Right ventricle myocardium inferior (tissue), 1 donor: Measurements from ENCODE around the gene TBC1D5. TPM values are rescaled to one million over a fixed set of nuclear protein-coding genes. Genes with fewer than 3 reads are reported as not detected.
"Not testable (repeated sequence)": the region's sequence is repeated elsewhere in the genome, so short reads cannot be mapped to it uniquely, and the experiment has no call there.

Experiments
- ATAC-seq: fragments of 200-7000 bp; cut with Tn5 transposase; one replicate; pipeline ENCODE4 v1.9.1; 2020; ENCODE audit warnings: mild to moderate bottlenecking, moderate library complexity
- DNase-seq: peaks from one replicate; pipeline ENCODE4 v3.0.0; 2021; ENCODE audit errors: missing footprints
- intact Hi-C: fragments of 100-400 bp; cut with DNase I; formaldehyde crosslinking; loops from one replicate; pipeline ENCODE4 v1.11.0; 2022
- total RNA-seq: library from RNA; stranded (reverse); fragmentation: NEBNext Ultra II Directional; extraction: Animal tissue kit (Norgen Biotek cat#: 25700); gene quantifications from one replicate; pipeline ENCODE4 v1.2.1, GENCODE V29; 2021
- donor health status: DM: no; HTN: yes; CAD: no; lungs with severe emphysema.

TBC1D5 gene
- total RNA-seq, 1 donor from 2014 or later = 34.4 TPM

GRCh38 chr3:17539436-17539835 lies 203.0 kb downstream of the TBC1D5 start:
- ATAC-seq (no peak), DNase-seq (no peak)
- intact Hi-C loops = no loop called here

GRCh38 chr3:17535274-17535673 lies 207.2 kb downstream of the TBC1D5 start:
- no peak for DNase-seq
- intact Hi-C loops = no loop called here
- no peak for ATAC-seq

- ATAC-seq, intact Hi-C loops, DNase-seq: not testable (repeated sequence)
Observed at GRCh38 chr3:17532446-17532845, 210.0 kb downstream of the TBC1D5 start.

GRCh38 chr3:17529677-17530076 lies 212.8 kb downstream of the TBC1D5 start:
- intact Hi-C loops = no loop called here
- no peak for ATAC-seq
- no peak for DNase-seq

- no peak for DNase-seq
- intact Hi-C loops = no loop called here
- peak; percentile 64 for ATAC-seq
Observed at GRCh38 chr3:17518189-17519059, 224.0 kb downstream of the TBC1D5 start.

GRCh38 chr3:17515445-17516234 lies 226.8 kb downstream of the TBC1D5 start:
- intact Hi-C loops = no loop called here
- no peak for ATAC-seq

GRCh38 chr3:17514597-17514996 lies 227.8 kb downstream of the TBC1D5 start:
- intact Hi-C loops = no loop called here
- ATAC-seq = no peak
- no peak for DNase-seq

More at GRCh38 chr3:17515445-17516234, 226.8 kb downstream of the TBC1D5 start:
- DNase-seq = no peak

- no peak for DNase-seq
- no peak for ATAC-seq
- intact Hi-C loops = no loop called here
Observed at GRCh38 chr3:17510265-17510664, 232.2 kb downstream of the TBC1D5 start.

GRCh38 chr3:17508180-17508752 lies 234.2 kb downstream of the TBC1D5 start:
- intact Hi-C loops = no loop called here
- no peak for ATAC-seq

GRCh38 chr3:17507480-17507879 lies 235.0 kb downstream of the TBC1D5 start:
- no peak for DNase-seq
- intact Hi-C loops = no loop called here
- ATAC-seq = no peak

More at GRCh38 chr3:17508180-17508752, 234.2 kb downstream of the TBC1D5 start:
- DNase-seq = no peak

- ATAC-seq (no peak), DNase-seq (no peak)
- intact Hi-C loops = no loop called here
Observed at GRCh38 chr3:17505856-17506255, 236.6 kb downstream of the TBC1D5 start.

GRCh38 chr3:17501745-17502144 lies 240.7 kb downstream of the TBC1D5 start:
- intact Hi-C loops = no loop called here
- ATAC-seq (no peak), DNase-seq (no peak)

GRCh38 chr3:17500618-17501017 lies 241.8 kb downstream of the TBC1D5 start:
- DNase-seq (no peak), ATAC-seq (no peak)
- intact Hi-C loops = no loop called here

- ATAC-seq (no peak), DNase-seq (peak; percentile 41)
- intact Hi-C loops = no loop called here
Observed at GRCh38 chr3:17494117-17494809, 248.2 kb downstream of the TBC1D5 start.

- DNase-seq = no peak
- no peak for ATAC-seq
- intact Hi-C loops = no loop called here
Observed at GRCh38 chr3:17491601-17492000, 250.8 kb downstream of the TBC1D5 start.

- ATAC-seq, intact Hi-C loops, DNase-seq: not testable (repeated sequence)
Observed at GRCh38 chr3:17491190-17491589, 251.2 kb downstream of the TBC1D5 start.

GRCh38 chr3:17489139-17489538 lies 253.3 kb downstream of the TBC1D5 start:
- DNase-seq = no peak
- no peak for ATAC-seq
- intact Hi-C loops = no loop called here

- intact Hi-C loops = no loop called here
- DNase-seq (peak; percentile 75), ATAC-seq (peak; percentile 94)
Observed at GRCh38 chr3:17481116-17481515, 261.3 kb downstream of the TBC1D5 start.
